Caco-2 (cell line): ENCODE data around the gene FBLN1. TPM values are rescaled to one million over a fixed set of nuclear protein-coding genes. Genes with fewer than 3 reads are reported as not detected.

Experiments used
- BruUV-seq: library from RNA; stranded (reverse); fragments of 400-500 nt; replicated peaks from 2 replicates; lab custom pipeline; 2021; lab: Mats Ljungman, UMichigan
- CTCF ChIA-PET: fragments of 300-600 bp; sonication (Branson Sonifier 250); formaldehyde crosslinking; loops from one replicate; lab custom pipeline; 2022; ENCODE audit warnings: antibody characterized with exemption; lab: Charles Lee
- POLR2A ChIA-PET: fragments of 300-600 bp; sonication (Branson Sonifier 250); formaldehyde crosslinking; loops from one replicate; lab custom pipeline; 2022; ENCODE audit warnings: antibody characterized with exemption; lab: Charles Lee
- DNase-seq, 2 experiments: peaks; one replicate each; pipeline versions ENCODE4 v3.0.0 to v3.0.0-alpha.2; 2020 to 2022
- H3K27me3 ChIP-seq: replicated peaks from 2 replicates; pipeline ENCODE4 v1.6.0; 2011; ENCODE audit warnings: low read length; ENCODE audit not compliant: control insufficient read depth, insufficient read depth
- H3K36me3 ChIP-seq: 2 replicates; pipeline ENCODE4 v1.5.1; 2011; ENCODE audit warnings: low read length; ENCODE audit not compliant: control insufficient read depth, insufficient read depth
- H3K4me1 ChIP-seq: fragments of 250-450 bp; sonication (Bioruptor Pico); 2 replicates; pipeline ENCODE4 v1.5.1; 2020; ENCODE audit warnings: mild to moderate bottlenecking
- H3K4me3 ChIP-seq: 2 replicates; pipeline ENCODE4 v1.5.1; 2011; ENCODE audit warnings: low read depth, mild to moderate bottlenecking, control low read depth, low read length
- H3K9me3 ChIP-seq: fragments of 250-450 bp; sonication (Bioruptor Pico); 2 replicates; pipeline ENCODE4 v1.5.1; 2020; ENCODE audit warnings: mild to moderate bottlenecking, moderate library complexity
- H3K27ac Mint-ChIP-seq: one replicate; pipeline ENCODE4 v1.8.0; 2022; ENCODE audit warnings: mixed read lengths; ENCODE audit not compliant: unreplicated experiment
- H3K27me3 Mint-ChIP-seq: one replicate; pipeline ENCODE4 v1.8.0; 2022; ENCODE audit warnings: mixed read lengths; ENCODE audit not compliant: insufficient read depth, unreplicated experiment
- H3K36me3 Mint-ChIP-seq: one replicate; pipeline ENCODE4 v1.8.0; 2022; ENCODE audit warnings: mild to moderate bottlenecking, mixed read lengths; ENCODE audit not compliant: insufficient read depth, unreplicated experiment
- H3K4me1 Mint-ChIP-seq: one replicate; pipeline ENCODE4 v1.8.0; 2022; ENCODE audit warnings: low read depth, mixed read lengths; ENCODE audit not compliant: unreplicated experiment
- H3K4me3 Mint-ChIP-seq: one replicate; pipeline ENCODE4 v1.8.0; 2022; ENCODE audit warnings: mild to moderate bottlenecking, moderate library complexity, mixed read lengths; ENCODE audit not compliant: unreplicated experiment
- H3K9me3 Mint-ChIP-seq: one replicate; pipeline ENCODE4 v1.8.0; 2022; ENCODE audit warnings: mixed read lengths; ENCODE audit not compliant: unreplicated experiment
- CTCF ChIP-seq, 2 experiments: fragments of 200-600 bp in 1 of 2; IDR thresholded peaks; 1 replicate in 1 of 2; 2 replicates in 1 of 2; pipeline versions ENCODE4 v1.5.1 to v1.8.0; 2011 to 2022; ENCODE audit warnings: antibody characterized with exemption in 1 of 2, control low read depth in 1 of 2, inconsistent platforms in 1 of 2, low read depth in 1 of 2, low read length in 1 of 2, mild to moderate bottlenecking in 1 of 2, moderate library complexity in 1 of 2; ENCODE audit not compliant: insufficient read depth in 1 of 2, severe bottlenecking in 1 of 2, unreplicated experiment in 1 of 2
- intact Hi-C: fragments of 100-400 bp; cut with micrococcal nuclease; formaldehyde crosslinking; loops from one replicate; pipeline ENCODE4 v1.10.0; 2022; ENCODE audit not compliant: unreplicated experiment
- total RNA-seq: library from RNA; stranded (reverse); gene quantifications from 2 replicates; pipeline ENCODE4 v1.2.3, GENCODE V29; 2022

The FBLN1 gene
- total RNA-seq, 1 experiment from 2014 or later = 519 TPM

- intact Hi-C loops = loop anchor here (5.0 kb wide), 1 partner anchor 109 kb away; no protein-coding TSS in a partner anchor
- no peak overlapping the region for H3K4me3 ChIP-seq
- H3K4me1 Mint-ChIP-seq = no peaks in the 10 kb centered on the region
- peaks cover 12% of the 10 kb centered on the region for H3K36me3 ChIP-seq
- H3K9me3 Mint-ChIP-seq = no peaks in the 10 kb centered on the region
- H3K27me3 Mint-ChIP-seq = no peaks in the 10 kb centered on the region
- BruUV-seq = no TSS peak
- ChIA-PET POLR2A (interaction anchor here (0.6 to 1.1 kb wide), 2 partner anchors 47 to 77 kb away, joined by 3 read pairs; no protein-coding TSS in a partner anchor), CTCF (no interaction called here)
- no peak for DNase-seq
- H3K9me3 ChIP-seq = no peaks in the 10 kb centered on the region
- H3K4me3 Mint-ChIP-seq = no peak overlapping the region
- no peak for TF ChIP-seq CTCF (IDR thresholded peaks at IDR 0.05; ENCODE audit: insufficient read depth in 1 of 2, low read depth in 1 of 2, low read length in 1 of 2, severe bottlenecking in 1 of 2, unreplicated experiment in 1 of 2)
- H3K27ac Mint-ChIP-seq = no peak overlapping the region
- H3K27me3 ChIP-seq = no peaks in the 10 kb centered on the region
- H3K36me3 Mint-ChIP-seq = peaks cover 95% of the 10 kb centered on the region
- peaks cover 4% of the 10 kb centered on the region; the same call in 1 of the 2 replicates for H3K4me1 ChIP-seq
Measured at GRCh38 chr22:45550891-45551290, 48.2 kb downstream of the FBLN1 start.

DNA sequence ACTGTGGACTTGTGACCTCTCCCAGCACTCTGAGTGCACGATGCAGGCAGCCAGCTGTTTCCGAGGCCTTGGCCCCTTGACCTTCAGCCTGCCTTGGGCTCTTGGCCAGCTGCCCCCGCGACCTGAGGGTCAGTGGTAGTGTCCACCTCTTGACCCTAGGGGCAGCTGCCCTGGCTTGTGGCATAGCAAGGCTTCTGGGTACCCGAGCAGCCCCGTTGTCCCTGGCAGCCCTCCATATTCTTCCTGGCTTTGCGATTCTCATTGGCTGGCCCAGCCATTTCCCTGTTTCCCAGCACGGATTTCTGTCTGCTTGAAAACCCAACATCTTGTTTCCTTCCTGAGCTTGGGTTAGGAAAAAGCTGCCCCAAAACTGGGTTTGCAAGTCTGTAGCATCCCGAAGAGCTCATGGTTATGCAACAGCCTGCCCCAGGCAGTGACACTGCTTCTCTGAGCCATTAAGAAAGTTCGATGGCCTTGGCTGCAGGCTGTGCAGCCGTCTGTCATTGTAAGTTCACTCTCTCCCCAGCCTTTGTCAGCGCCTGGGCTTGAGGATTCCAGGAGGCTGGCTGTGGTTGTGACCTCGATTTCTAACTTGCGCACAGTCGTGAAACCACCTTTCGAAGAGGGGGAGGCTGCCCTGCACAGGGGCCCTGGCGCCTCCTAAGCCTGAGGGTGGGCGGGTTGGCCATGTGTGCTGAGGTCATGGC, 48.8 kb downstream of the FBLN1 start:
- Histone ChIP-seq H3K27me3 (no peaks in the 10 kb centered on the region), H3K4me1 (peaks cover 4% of the 10 kb centered on the region; the same call in 1 of the 2 replicates), H3K4me3 (no peak overlapping the region), H3K9me3 (no peaks in the 10 kb centered on the region), H3K36me3 (peaks cover 13% of the 10 kb centered on the region)
- no peak overlapping the region for H3K27ac Mint-ChIP-seq
- H3K4me3 Mint-ChIP-seq = no peak overlapping the region
- POLR2A ChIA-PET = interaction anchor here (0.6 to 1.1 kb wide), 2 partner anchors 47 to 77 kb away, joined by 3 read pairs; no protein-coding TSS in a partner anchor
- H3K9me3 Mint-ChIP-seq = no peaks in the 10 kb centered on the region
- peaks cover 98% of the 10 kb centered on the region for H3K36me3 Mint-ChIP-seq
- no TSS peak for BruUV-seq
- no peak for TF ChIP-seq CTCF (IDR thresholded peaks at IDR 0.05; ENCODE audit: insufficient read depth in 1 of 2, low read depth in 1 of 2, low read length in 1 of 2, severe bottlenecking in 1 of 2, unreplicated experiment in 1 of 2)
- CTCF ChIA-PET = no interaction called here
- H3K27me3 Mint-ChIP-seq = no peaks in the 10 kb centered on the region
- no peak for DNase-seq
- no peaks in the 10 kb centered on the region for H3K4me1 Mint-ChIP-seq
- intact Hi-C loops = loop anchor here (5.0 kb wide), 1 partner anchor 109 kb away; no protein-coding TSS in a partner anchor

GRCh38 chr22:45552017-45552411, 49.3 kb downstream of the FBLN1 start:
- H3K9me3 Mint-ChIP-seq = no peaks in the 10 kb centered on the region
- TF ChIP-seq CTCF (IDR thresholded peaks at IDR 0.05; ENCODE audit: insufficient read depth in 1 of 2, low read depth in 1 of 2, low read length in 1 of 2, severe bottlenecking in 1 of 2, unreplicated experiment in 1 of 2) = no peak
- H3K36me3 Mint-ChIP-seq = peaks cover 98% of the 10 kb centered on the region
- peaks cover 4% of the 10 kb centered on the region; the same call in 1 of the 2 replicates for H3K4me1 ChIP-seq
- H3K4me3 Mint-ChIP-seq = no peak overlapping the region
- no peaks in the 10 kb centered on the region for H3K9me3 ChIP-seq
- peaks cover 13% of the 10 kb centered on the region for H3K36me3 ChIP-seq
- H3K27ac Mint-ChIP-seq = no peak overlapping the region
- intact Hi-C loops = loop anchor here (5.0 kb wide), 1 partner anchor 110 kb away; no protein-coding TSS in a partner anchor
- BruUV-seq = no TSS peak
- ChIA-PET POLR2A (interaction anchor here (1.1 kb wide), 1 partner anchor 48 kb away, joined by 3 read pairs; no protein-coding TSS in a partner anchor), CTCF (no interaction called here)
- no peaks in the 10 kb centered on the region for H3K4me1 Mint-ChIP-seq
- DNase-seq = no peak
- H3K27me3 ChIP-seq = no peaks in the 10 kb centered on the region
- no peak overlapping the region for H3K4me3 ChIP-seq
- no peaks in the 10 kb centered on the region for H3K27me3 Mint-ChIP-seq
